ENCODE results near the gene TRAF3. TPM values are rescaled to one million over a fixed set of nuclear protein-coding genes. Genes with fewer than 3 reads are reported as not detected.

TRAF3 gene
- total RNA-seq, 1 donor from 2014 or later, result 19.7 TPM

GRCh38 chr14:102754370-102755262 is 22.6 kb upstream of the TRAF3 start:
- Histone ChIP-seq H3K27ac (no peak overlapping the region), H3K4me1 (no peaks in the 10 kb centered on the region), H3K36me3 (no peaks in the 10 kb centered on the region), H3K9me3 (no peaks in the 10 kb centered on the region), H3K27me3 (ENCODE audit: low read depth) (no peaks in the 10 kb centered on the region), H3K4me3 (no peak overlapping the region)
- ATAC-seq, result peak in 1 of 2 donors; percentile 9
- no peak for DNase-seq
- intact Hi-C loops (cut with DNase I), result no loop called here
- TF ChIP-seq, protein P1, sequence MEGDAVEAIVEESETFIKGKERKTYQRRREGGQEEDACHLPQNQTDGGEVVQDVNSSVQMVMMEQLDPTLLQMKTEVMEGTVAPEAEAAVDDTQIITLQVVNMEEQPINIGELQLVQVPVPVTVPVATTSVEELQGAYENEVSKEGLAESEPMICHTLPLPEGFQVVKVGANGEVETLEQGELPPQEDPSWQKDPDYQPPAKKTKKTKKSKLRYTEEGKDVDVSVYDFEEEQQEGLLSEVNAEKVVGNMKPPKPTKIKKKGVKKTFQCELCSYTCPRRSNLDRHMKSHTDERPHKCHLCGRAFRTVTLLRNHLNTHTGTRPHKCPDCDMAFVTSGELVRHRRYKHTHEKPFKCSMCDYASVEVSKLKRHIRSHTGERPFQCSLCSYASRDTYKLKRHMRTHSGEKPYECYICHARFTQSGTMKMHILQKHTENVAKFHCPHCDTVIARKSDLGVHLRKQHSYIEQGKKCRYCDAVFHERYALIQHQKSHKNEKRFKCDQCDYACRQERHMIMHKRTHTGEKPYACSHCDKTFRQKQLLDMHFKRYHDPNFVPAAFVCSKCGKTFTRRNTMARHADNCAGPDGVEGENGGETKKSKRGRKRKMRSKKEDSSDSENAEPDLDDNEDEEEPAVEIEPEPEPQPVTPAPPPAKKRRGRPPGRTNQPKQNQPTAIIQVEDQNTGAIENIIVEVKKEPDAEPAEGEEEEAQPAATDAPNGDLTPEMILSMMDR (IDR thresholded peaks at IDR 0.05), result no peak

DNA sequence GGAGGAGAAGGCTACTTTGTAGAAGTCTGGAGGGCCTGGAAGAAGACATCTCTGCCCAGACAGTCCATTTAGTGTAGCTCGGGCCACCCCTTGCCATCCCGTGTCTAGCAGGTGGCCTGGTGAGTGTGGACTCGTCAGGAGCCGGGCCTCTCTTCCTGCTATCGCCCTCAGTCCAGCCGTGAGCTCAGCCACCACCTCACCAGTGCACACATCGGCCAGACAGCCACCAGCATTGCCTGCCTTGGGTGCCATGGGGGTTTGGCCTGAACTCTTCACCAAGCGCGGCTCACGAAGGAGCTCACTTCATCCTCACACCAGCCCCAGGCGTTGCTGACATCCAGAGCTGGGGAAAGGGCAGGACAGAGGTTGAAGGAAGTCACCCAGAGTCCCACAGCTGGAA is 19.6 kb upstream of the TRAF3 start:
- intact Hi-C loops (cut with DNase I), result no loop called here
- peaks cover 5% of the 10 kb centered on the region for H3K27me3 ChIP-seq (ENCODE audit: low read depth)
- H3K27ac ChIP-seq, result no peak overlapping the region
- TF ChIP-seq, protein P1 (IDR thresholded peaks at IDR 0.05), result no peak
- H3K9me3 ChIP-seq, result no peaks in the 10 kb centered on the region
- DNase-seq (no peak), ATAC-seq (no peak)
- H3K36me3 ChIP-seq, result no peaks in the 10 kb centered on the region
- H3K4me3 ChIP-seq, result no peak overlapping the region
- no peaks in the 10 kb centered on the region for H3K4me1 ChIP-seq

GRCh38 chr14:102758087-102758486 is 19.2 kb upstream of the TRAF3 start:
- Histone ChIP-seq H3K27ac (no peak overlapping the region), H3K27me3 (ENCODE audit: low read depth) (peaks cover 5% of the 10 kb centered on the region), H3K4me1 (no peaks in the 10 kb centered on the region), H3K36me3 (no peaks in the 10 kb centered on the region), H3K4me3 (no peak overlapping the region), H3K9me3 (no peaks in the 10 kb centered on the region)
- TF ChIP-seq, protein P1 (IDR thresholded peaks at IDR 0.05), result no peak
- ATAC-seq (no peak), DNase-seq (no peak)
- intact Hi-C loops (cut with DNase I), result no loop called here

DNA sequence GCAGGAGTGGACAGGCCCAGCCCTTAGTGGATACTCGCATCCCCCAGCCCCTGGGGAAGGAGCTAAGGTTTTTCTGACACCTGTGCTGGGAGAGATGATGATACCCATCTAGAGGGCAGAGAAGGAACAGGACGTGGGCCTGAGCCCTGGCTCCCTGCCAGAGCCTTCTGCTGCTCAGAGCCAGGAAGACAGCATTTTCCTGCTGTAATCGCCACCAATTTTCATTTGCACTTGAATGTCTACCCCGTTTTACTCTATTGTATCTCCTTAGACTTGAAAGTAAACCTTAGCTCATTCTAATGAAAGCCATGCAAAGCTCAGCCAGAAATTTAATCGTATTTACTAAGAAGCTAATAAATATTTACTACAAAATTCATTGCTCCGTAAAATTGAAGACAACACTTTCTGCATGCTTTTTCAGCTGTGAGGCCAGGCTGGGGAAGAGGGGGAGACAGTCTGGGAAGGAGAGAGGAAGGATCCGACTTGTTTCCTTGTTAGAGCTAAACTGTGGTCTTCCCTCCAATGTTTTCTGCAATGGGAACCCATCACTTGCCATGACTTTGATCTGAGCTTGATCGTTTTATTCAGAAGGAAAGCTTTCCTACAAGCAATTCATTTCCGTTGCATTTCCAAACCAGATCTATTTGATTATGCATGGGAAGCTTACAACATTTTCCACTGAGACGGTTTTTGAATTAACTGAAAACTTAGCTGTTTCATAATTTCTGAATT is 17.6 kb upstream of the TRAF3 start:
- intact Hi-C loops (cut with DNase I), result no loop called here
- DNase-seq (no peak), ATAC-seq (no peak)
- Histone ChIP-seq H3K9me3 (no peaks in the 10 kb centered on the region), H3K4me1 (no peaks in the 10 kb centered on the region), H3K4me3 (no peak overlapping the region), H3K36me3 (no peaks in the 10 kb centered on the region), H3K27ac (no peak overlapping the region), H3K27me3 (ENCODE audit: low read depth) (peaks cover 5% of the 10 kb centered on the region)
- TF ChIP-seq, protein P1 (IDR thresholded peaks at IDR 0.05), result no peak

DNA sequence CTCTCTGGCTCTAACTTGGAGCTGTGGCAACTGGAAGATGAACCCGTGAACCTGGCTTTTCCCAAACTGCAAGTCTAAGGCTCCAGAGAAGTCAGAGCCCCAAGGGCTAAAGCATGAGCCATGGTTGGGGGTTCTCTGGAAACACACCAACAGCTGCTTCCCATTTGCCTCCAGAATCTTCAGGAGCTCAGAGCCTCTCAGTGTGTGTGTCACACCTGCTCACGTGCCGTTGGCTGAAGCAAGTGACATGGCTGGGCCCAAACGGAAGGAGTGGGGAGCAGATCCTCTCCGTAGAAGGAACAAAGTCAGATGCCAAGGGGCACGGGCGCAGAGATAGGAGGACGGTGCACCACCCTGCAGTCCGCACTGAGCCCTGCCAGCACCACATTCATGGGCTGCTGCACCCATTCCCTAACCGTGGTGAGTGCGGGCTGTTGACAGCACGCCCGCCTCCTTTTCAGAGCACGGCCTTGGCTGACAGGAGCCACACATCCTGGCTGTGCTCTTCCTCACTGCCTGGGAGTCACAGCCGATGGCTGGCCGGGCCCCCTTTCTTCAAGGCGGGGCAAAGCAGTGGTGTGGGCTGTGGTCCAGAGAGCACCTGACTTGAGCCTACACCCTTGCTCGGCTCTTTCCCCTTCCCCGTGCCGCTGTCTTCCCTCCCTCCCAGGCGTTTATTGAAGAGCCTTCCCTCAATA is 16.6 kb upstream of the TRAF3 start:
- intact Hi-C loops (cut with DNase I), result no loop called here
- Histone ChIP-seq H3K4me3 (no peak overlapping the region), H3K36me3 (no peaks in the 10 kb centered on the region), H3K27me3 (ENCODE audit: low read depth) (peaks cover 5% of the 10 kb centered on the region), H3K4me1 (no peaks in the 10 kb centered on the region), H3K9me3 (no peaks in the 10 kb centered on the region), H3K27ac (no peak overlapping the region)
- TF ChIP-seq, protein P1 (IDR thresholded peaks at IDR 0.05), result no peak
- DNase-seq, result no peak
- ATAC-seq, result peak; percentile 25 to 45

All from lower lobe of right lung (tissue), 2 donors.